PC-3 (cell line): ENCODE data around the gene APBA1. TPM values are rescaled to one million over a fixed set of nuclear protein-coding genes. Genes with fewer than 3 reads are reported as not detected.

Experiments used
- ATAC-seq: fragments of 200-7000 bp; cut with Tn5 transposase; 2 replicates; pipeline ENCODE4 v1.9.1; 2020; ENCODE audit warnings: mild to moderate bottlenecking, moderate library complexity
- BruUV-seq: library from RNA; stranded (reverse); fragments of 400-500 nt; replicated peaks from 2 replicates; lab custom pipeline; 2021; lab: Mats Ljungman, UMichigan
- CTCF ChIA-PET: fragments of 300-600 bp; sonication (Branson Sonifier 250); formaldehyde crosslinking; loops from one replicate; lab custom pipeline; 2022; ENCODE audit warnings: antibody characterized with exemption; lab: Charles Lee
- POLR2A ChIA-PET: fragments of 300-600 bp; sonication (Branson Sonifier 250); formaldehyde crosslinking; loops from one replicate; lab custom pipeline; 2022; ENCODE audit warnings: antibody characterized with exemption; ENCODE audit not compliant: unreplicated experiment; lab: Charles Lee
- DNase-seq: peaks from one replicate; pipeline ENCODE4 v3.0.0-alpha.2; 2015
- H2AFZ ChIP-seq: fragments of 300-600 bp; sonication (generic); 2 replicates; pipeline ENCODE4 v1.6.0; 2016; ENCODE audit warnings: antibody characterized with exemption, low read length
- H3F3A ChIP-seq: fragments of 300-600 bp; sonication (generic); one replicate; pipeline ENCODE4 v1.6.0; 2017; ENCODE audit warnings: antibody characterized with exemption, low read length, control low read depth, mild to moderate bottlenecking; ENCODE audit not compliant: unreplicated experiment
- H3K27ac ChIP-seq: fragments of 300-600 bp; sonication (generic); 2 replicates; pipeline ENCODE4 v1.5.1; 2016; ENCODE audit warnings: mild to moderate bottlenecking, low read length
- H3K27me3 ChIP-seq: fragments of 300-600 bp; sonication (generic); 2 replicates; pipeline ENCODE4 v1.6.1; 2016; ENCODE audit warnings: low read length, mixed read lengths
- H3K36me3 ChIP-seq: fragments of 300-600 bp; sonication (generic); 2 replicates; pipeline ENCODE4 v1.6.1; 2016; ENCODE audit warnings: low read depth, mixed run types, low read length, mixed read lengths
- H3K4me1 ChIP-seq: fragments of 300-600 bp; sonication (generic); 2 replicates; pipeline ENCODE4 v1.5.1; 2016; ENCODE audit warnings: low read length; ENCODE audit not compliant: insufficient read depth
- H3K4me2 ChIP-seq: fragments of 300-600 bp; sonication (generic); 2 replicates; pipeline ENCODE4 v1.6.0; 2016; ENCODE audit warnings: low read length
- H3K4me3 ChIP-seq: fragments of 300-600 bp; sonication (generic); 2 replicates; pipeline ENCODE4 v1.5.1; 2016; ENCODE audit warnings: mild to moderate bottlenecking, low read length, mixed read lengths
- H3K79me2 ChIP-seq: fragments of 300-600 bp; sonication (generic); 2 replicates; pipeline ENCODE4 v1.6.1; 2017; ENCODE audit warnings: low read length, mixed read lengths
- H3K9ac ChIP-seq: fragments of 300-600 bp; sonication (generic); 2 replicates; pipeline ENCODE4 v1.6.0; 2016; ENCODE audit warnings: mild to moderate bottlenecking, low read length
- H3K9me2 ChIP-seq: fragments of 300-600 bp; sonication (generic); replicated peaks from 2 replicates; pipeline ENCODE4 v1.6.1; 2016; ENCODE audit warnings: mixed run types, low read length, mixed read lengths
- H3K9me3 ChIP-seq: fragments of 300-600 bp; sonication (generic); 2 replicates; pipeline ENCODE4 v1.6.1; 2016; ENCODE audit warnings: low read length, mixed read lengths
- H4K20me1 ChIP-seq: fragments of 300-600 bp; sonication (generic); 2 replicates; pipeline ENCODE4 v1.6.1; 2016; ENCODE audit warnings: low read length, mixed read lengths
- EZH2 ChIP-seq: fragments of 300-600 bp; sonication (generic); IDR thresholded peaks from one replicate; pipeline ENCODE4 v1.6.1; 2017; ENCODE audit warnings: antibody characterized with exemption, mild to moderate bottlenecking, low read length; ENCODE audit not compliant: unreplicated experiment
- EZH2phosphoT487 ChIP-seq: fragments of 300-600 bp; sonication (generic); IDR thresholded peaks from 2 replicates; pipeline ENCODE4 v1.6.1; 2018; ENCODE audit warnings: mild to moderate bottlenecking, antibody characterized with exemption, low read length, borderline replicate concordance
- intact Hi-C: fragments of 100-400 bp; cut with micrococcal nuclease; formaldehyde crosslinking; loops from 2 replicates; pipeline ENCODE4 v1.9.0; 2023
- total RNA-seq: library from RNA; depleted of rRNA; stranded (reverse); fragments of >200 nt; gene quantifications from 2 replicates; pipeline ENCODE4 v1.2.3, GENCODE V29; 2014
- TF ChIP-seq, protein P1 (sequence below): fragments of 300-600 bp; sonication (generic); conservative IDR thresholded peaks from 2 replicates; pipeline ENCODE4 v1.5.1; 2017; ENCODE audit warnings: antibody characterized with exemption, low read depth, mild to moderate bottlenecking, low read length

APBA1 gene
- total RNA-seq, 1 experiment from 2014 or later, result 0.07 TPM

DNA sequence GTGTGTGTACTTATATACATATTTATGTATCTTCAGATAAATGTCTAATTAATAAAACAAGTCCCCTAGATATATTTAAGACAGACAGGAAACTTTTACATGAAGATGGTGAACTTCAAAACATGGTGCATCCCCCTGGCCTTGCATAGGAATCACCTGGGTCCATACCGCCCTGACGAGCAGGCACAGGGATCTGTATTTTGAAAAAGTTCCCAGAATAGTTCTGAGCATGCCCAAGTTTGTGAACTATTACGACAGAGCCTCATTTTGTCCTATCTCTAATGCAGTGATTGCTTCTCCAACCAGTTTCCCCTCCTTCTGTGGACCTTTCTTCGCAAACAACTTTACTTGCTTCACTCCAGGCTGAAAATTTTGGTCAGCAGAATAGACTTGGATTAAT, 98.1 kb downstream of the APBA1 start:
- H3K79me2 ChIP-seq, result no peaks in the 10 kb centered on the region
- ATAC-seq (no peak), DNase-seq (no peak)
- TF ChIP-seq EZH2phosphoT487, result no peak
- TF ChIP-seq EZH2, result no peak
- TF ChIP-seq, protein P1, sequence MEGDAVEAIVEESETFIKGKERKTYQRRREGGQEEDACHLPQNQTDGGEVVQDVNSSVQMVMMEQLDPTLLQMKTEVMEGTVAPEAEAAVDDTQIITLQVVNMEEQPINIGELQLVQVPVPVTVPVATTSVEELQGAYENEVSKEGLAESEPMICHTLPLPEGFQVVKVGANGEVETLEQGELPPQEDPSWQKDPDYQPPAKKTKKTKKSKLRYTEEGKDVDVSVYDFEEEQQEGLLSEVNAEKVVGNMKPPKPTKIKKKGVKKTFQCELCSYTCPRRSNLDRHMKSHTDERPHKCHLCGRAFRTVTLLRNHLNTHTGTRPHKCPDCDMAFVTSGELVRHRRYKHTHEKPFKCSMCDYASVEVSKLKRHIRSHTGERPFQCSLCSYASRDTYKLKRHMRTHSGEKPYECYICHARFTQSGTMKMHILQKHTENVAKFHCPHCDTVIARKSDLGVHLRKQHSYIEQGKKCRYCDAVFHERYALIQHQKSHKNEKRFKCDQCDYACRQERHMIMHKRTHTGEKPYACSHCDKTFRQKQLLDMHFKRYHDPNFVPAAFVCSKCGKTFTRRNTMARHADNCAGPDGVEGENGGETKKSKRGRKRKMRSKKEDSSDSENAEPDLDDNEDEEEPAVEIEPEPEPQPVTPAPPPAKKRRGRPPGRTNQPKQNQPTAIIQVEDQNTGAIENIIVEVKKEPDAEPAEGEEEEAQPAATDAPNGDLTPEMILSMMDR, result no peak
- no peak overlapping the region for H3K27ac ChIP-seq
- intact Hi-C loops, result no loop called here
- H3K9me3 ChIP-seq, result no peaks in the 10 kb centered on the region
- H3K36me3 ChIP-seq, result no peaks in the 10 kb centered on the region
- no peaks in the 10 kb centered on the region for H3K27me3 ChIP-seq
- H3F3A ChIP-seq, result no peaks in the 10 kb centered on the region
- H3K9me2 ChIP-seq, result no peaks in the 10 kb centered on the region
- no peak overlapping the region for H3K4me2 ChIP-seq
- peaks cover 11% of the 10 kb centered on the region for H3K4me1 ChIP-seq
- ChIA-PET POLR2A (no interaction called here), CTCF (no interaction called here)
- BruUV-seq, result no TSS peak
- H3K9ac ChIP-seq, result no peak overlapping the region
- no peak overlapping the region for H2AFZ ChIP-seq
- no peaks in the 10 kb centered on the region for H4K20me1 ChIP-seq
- no peak overlapping the region for H3K4me3 ChIP-seq

DNA sequence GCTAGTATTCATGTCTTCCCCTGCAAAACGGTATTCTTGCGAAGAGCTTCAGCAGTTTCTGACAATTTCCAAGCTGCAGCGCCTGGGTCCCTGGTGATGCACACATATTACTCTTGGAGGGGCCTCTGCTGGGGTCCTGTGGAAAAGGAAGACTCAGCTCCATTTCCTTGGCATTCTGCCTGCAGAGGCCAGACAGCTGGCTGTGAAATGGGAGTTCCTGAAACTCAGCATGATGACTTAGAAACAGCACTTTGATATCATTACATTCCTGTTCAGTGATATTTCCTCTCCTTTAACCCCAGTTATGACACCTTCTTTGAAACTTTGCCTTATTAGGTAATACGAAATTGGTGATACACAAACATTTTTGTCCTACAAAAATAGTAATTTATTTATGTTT, 98.5 kb downstream of the APBA1 start:
- Histone ChIP-seq H3K4me3 (no peak overlapping the region), H3K27ac (no peak overlapping the region), H3F3A (no peaks in the 10 kb centered on the region), H3K9me3 (no peaks in the 10 kb centered on the region), H3K4me2 (no peak overlapping the region), H3K27me3 (no peaks in the 10 kb centered on the region), H3K36me3 (no peaks in the 10 kb centered on the region), H2AFZ (no peak overlapping the region), H3K79me2 (no peaks in the 10 kb centered on the region), H4K20me1 (no peaks in the 10 kb centered on the region), H3K9me2 (no peaks in the 10 kb centered on the region), H3K9ac (no peak overlapping the region), H3K4me1 (peaks cover 11% of the 10 kb centered on the region)
- TF ChIP-seq EZH2 (no peak), EZH2phosphoT487 (no peak)
- TF ChIP-seq, protein P1, result no peak
- intact Hi-C loops, result no loop called here
- CTCF ChIA-PET, result no interaction called here
- DNase-seq, result no peak
- no TSS peak for BruUV-seq
- ATAC-seq, result no peak
- POLR2A ChIA-PET, result no interaction called here

DNA sequence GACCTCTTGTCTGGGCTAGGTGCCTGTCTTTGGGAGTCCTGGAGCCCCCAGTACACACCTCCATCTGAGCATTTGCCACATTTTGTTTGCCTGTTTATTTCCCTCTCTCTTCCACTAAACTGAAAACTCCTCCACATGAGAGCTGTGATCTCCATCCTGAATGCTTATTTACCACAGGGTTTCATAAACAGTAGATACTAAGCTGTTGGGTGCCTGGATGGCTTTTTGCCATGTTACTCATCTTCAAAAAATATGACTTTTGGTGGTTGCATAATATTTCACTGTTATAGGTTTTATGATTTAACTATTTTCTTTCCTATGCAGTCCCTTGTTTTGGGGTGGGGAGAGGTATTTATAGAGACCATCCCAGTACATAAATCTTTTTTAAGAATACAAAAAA, 99.6 kb downstream of the APBA1 start:
- DNase-seq, result no peak
- H3K9me3 ChIP-seq, result no peaks in the 10 kb centered on the region
- no TSS peak for BruUV-seq
- intact Hi-C loops, result no loop called here
- no peaks in the 10 kb centered on the region for H3F3A ChIP-seq
- no peak overlapping the region for H3K4me2 ChIP-seq
- CTCF ChIA-PET, result no interaction called here
- H4K20me1 ChIP-seq, result no peaks in the 10 kb centered on the region
- H3K9ac ChIP-seq, result no peak overlapping the region
- H2AFZ ChIP-seq, result no peak overlapping the region
- H3K27ac ChIP-seq, result no peak overlapping the region
- no peak for ATAC-seq
- H3K36me3 ChIP-seq, result no peaks in the 10 kb centered on the region
- no peaks in the 10 kb centered on the region for H3K27me3 ChIP-seq
- no peaks in the 10 kb centered on the region for H3K79me2 ChIP-seq
- H3K9me2 ChIP-seq, result no peaks in the 10 kb centered on the region
- POLR2A ChIA-PET, result no interaction called here
- no peak overlapping the region for H3K4me3 ChIP-seq
- H3K4me1 ChIP-seq, result peaks cover 11% of the 10 kb centered on the region
- TF ChIP-seq EZH2 (no peak), EZH2phosphoT487 (no peak)
- TF ChIP-seq, protein P1, result no peak
